ENCODE results near the gene CDC37.
"Not testable (repeated sequence)": the region's sequence is repeated elsewhere in the genome, so short reads cannot be mapped to it uniquely, and the experiment has no call there.

CDC37 gene

DNA sequence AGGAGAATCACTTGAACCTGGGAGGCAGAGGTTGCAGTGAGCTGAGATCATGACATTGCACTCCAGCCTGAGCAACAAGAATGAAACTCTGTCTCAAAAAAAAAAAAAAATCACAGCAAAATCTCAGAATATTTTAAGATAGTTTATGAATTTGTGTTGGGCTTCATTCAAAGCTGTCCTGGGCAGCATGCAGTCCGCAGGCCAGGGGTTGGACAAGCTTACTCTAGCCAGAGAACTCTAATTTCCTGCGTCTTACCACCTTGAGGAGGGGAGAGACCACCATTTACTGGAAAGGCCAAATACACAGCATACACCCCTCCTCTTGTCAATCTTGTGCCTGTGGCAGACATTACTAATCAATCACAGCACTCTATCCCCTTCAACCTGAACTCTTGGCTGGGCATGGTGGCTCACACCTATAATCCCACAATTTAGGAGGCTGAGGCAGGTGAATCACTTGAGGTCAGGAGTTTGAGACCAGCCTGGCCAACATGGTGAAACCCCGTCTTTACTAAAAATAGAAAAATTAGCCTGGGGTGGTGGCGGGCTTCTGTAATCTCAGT lies 36.3 kb downstream of the CDC37 start:
- H3K36me3 ChIP-seq (ENCODE audit: control insufficient read depth, low read depth, low read length): not testable (repeated sequence)

DNA sequence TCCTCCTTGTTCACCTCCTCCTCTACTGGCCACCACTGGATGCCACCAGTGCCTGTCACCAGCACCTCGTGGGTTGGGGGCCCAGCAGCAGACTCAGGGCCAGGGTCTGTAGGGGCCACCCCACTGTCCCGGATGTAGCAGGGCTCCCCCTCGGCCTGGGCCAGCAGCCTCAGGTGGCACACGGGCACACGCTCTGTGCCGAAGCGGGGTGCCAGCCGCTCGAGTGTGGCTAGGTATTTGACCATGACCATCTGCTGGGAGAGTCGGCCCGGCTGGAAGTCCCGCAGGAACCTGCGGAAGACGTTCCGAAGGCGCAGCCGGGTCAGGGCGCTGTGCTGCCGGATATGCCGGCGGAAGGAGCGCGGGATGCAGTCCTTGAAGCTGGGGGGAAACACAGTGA lies 37.8 kb downstream of the CDC37 start:
- H3K27ac ChIP-seq (ENCODE audit: low read length): no peak overlapping the region
- H3K9me3 ChIP-seq (ENCODE audit: control insufficient read depth, low read depth, low read length): no peaks in the 10 kb centered on the region
- H3K27me3 ChIP-seq (ENCODE audit: control insufficient read depth, insufficient read depth, low read length): no peaks in the 10 kb centered on the region
- H3K9ac ChIP-seq (ENCODE audit: low read length): no peak overlapping the region
- no peaks in the 10 kb centered on the region for H3K4me1 ChIP-seq (ENCODE audit: control insufficient read depth, low read depth, low read length)
- H3K36me3 ChIP-seq (ENCODE audit: control insufficient read depth, low read depth, low read length): peaks cover 8% of the 10 kb centered on the region
- H3K4me3 ChIP-seq (ENCODE audit: low read length): no peak overlapping the region

More for the DNA sequence above, 36.3 kb downstream of the CDC37 start:
- H3K4me1 ChIP-seq (ENCODE audit: control insufficient read depth, low read depth, low read length); H3K27ac ChIP-seq (ENCODE audit: low read length); H3K9ac ChIP-seq (ENCODE audit: low read length); H3K27me3 ChIP-seq (ENCODE audit: control insufficient read depth, insufficient read depth, low read length); H3K9me3 ChIP-seq (ENCODE audit: control insufficient read depth, low read depth, low read length); H3K4me3 ChIP-seq (ENCODE audit: low read length): not testable (repeated sequence)

DNA sequence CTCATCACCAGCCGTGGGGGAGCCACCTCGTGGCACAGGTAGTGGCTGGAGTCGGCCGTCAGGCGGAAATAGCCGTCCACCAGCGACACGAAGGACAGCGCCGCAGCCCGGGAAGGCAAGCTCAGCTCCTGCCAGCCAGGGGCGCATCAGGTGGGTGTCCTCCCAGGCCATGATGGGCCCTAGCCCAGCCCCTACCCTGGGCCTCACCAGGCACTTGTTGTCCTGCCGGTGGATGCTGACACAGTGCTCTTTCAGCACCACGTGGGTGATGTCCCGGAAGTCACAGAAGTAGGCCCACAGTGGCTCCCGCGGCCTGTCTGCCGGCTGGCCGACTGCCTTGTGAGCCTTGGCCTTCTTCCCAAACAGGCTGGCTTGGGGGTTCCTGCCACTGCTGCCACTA lies 38.7 kb downstream of the CDC37 start:
- Histone ChIP-seq H3K4me3 (ENCODE audit: low read length) (no peak overlapping the region), H3K9ac (ENCODE audit: low read length) (no peak overlapping the region), H3K27me3 (ENCODE audit: control insufficient read depth, insufficient read depth, low read length) (no peaks in the 10 kb centered on the region), H3K9me3 (ENCODE audit: control insufficient read depth, low read depth, low read length) (no peaks in the 10 kb centered on the region), H3K36me3 (ENCODE audit: control insufficient read depth, low read depth, low read length) (peaks cover 8% of the 10 kb centered on the region), H3K4me1 (ENCODE audit: control insufficient read depth, low read depth, low read length) (no peaks in the 10 kb centered on the region), H3K27ac (ENCODE audit: low read length) (no peak overlapping the region)

DNA sequence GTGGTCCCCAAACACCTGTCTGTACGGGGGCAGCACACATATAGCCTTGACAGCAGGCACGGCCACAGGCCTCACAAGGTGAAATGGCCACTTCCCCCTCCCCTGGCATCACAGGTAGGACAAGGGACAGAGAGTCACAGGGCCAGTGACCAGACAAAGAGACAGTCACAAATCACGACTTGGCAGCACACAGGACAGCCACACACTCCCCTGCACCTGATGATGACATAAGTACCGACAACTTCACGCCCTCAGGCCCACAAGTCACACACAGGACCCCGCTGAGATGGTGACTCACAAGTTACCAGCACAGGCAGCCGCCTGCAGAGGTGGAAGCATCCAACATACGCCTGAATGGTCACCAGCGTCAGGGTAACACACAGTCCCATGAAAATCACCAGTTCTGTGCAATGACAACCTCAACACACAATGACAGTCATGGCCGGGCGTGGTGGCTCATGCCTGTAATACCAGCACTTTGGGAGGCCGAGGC lies 39.5 kb downstream of the CDC37 start:
- H3K36me3 ChIP-seq (ENCODE audit: control insufficient read depth, low read depth, low read length): peaks cover 8% of the 10 kb centered on the region
- no peak overlapping the region for H3K4me3 ChIP-seq (ENCODE audit: low read length)
- no peaks in the 10 kb centered on the region for H3K9me3 ChIP-seq (ENCODE audit: control insufficient read depth, low read depth, low read length)
- H3K9ac ChIP-seq (ENCODE audit: low read length): no peak overlapping the region
- no peak overlapping the region for H3K27ac ChIP-seq (ENCODE audit: low read length)
- H3K27me3 ChIP-seq (ENCODE audit: control insufficient read depth, insufficient read depth, low read length): no peaks in the 10 kb centered on the region
- H3K4me1 ChIP-seq (ENCODE audit: control insufficient read depth, low read depth, low read length): no peaks in the 10 kb centered on the region

DNA sequence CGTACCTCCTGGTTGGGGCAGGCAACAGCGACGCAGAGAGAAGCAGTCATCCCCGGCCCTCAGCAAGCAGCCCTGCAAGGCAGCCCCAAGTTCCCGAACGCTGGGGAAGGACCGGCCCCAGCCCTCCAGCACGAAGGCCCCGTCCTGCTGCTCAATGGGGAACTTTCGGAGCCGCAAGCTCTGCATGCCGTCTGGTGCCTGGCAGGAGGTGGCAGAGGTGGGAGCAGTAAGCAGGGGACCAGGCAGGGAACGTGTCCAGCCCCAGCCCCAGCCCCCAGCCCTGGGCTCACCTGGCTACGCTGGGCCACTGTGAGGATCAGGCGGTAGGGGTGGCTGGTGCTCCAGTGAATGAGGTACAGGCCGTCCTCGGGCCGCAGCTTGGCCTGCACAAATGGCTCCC lies 41.1 kb downstream of the CDC37 start:
- Histone ChIP-seq H3K4me1 (ENCODE audit: control insufficient read depth, low read depth, low read length) (no peaks in the 10 kb centered on the region), H3K36me3 (ENCODE audit: control insufficient read depth, low read depth, low read length) (peaks cover 8% of the 10 kb centered on the region), H3K4me3 (ENCODE audit: low read length) (no peak overlapping the region), H3K27me3 (ENCODE audit: control insufficient read depth, insufficient read depth, low read length) (no peaks in the 10 kb centered on the region), H3K27ac (ENCODE audit: low read length) (no peak overlapping the region), H3K9me3 (ENCODE audit: control insufficient read depth, low read depth, low read length) (no peaks in the 10 kb centered on the region), H3K9ac (ENCODE audit: low read length) (no peak overlapping the region)

DNA sequence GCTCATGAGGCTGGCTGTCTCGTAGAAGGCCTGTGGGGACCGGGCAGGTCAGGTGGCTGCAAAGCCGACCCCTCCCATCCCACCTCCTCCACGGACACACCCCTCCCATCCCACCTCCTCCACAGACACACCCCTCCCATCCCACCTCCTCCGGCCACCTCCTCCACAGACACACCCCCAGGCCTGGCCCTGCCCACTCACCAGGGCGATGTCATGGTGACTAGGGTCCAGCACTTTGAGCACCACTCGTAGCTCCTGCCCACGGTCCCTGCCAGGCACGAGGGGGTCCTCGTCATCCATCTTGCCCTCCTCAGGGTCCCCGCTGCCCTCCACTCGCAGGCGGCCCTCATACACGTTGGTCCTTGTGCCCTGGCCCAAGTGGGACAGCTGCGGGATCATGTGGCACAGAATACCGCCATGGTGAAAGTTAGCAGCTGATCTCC lies 41.8 kb downstream of the CDC37 start:
- H3K27me3 ChIP-seq (ENCODE audit: control insufficient read depth, insufficient read depth, low read length): no peaks in the 10 kb centered on the region
- H3K4me1 ChIP-seq (ENCODE audit: control insufficient read depth, low read depth, low read length): no peaks in the 10 kb centered on the region
- H3K36me3 ChIP-seq (ENCODE audit: control insufficient read depth, low read depth, low read length): peaks cover 8% of the 10 kb centered on the region
- no peak overlapping the region for H3K9ac ChIP-seq (ENCODE audit: low read length)
- H3K9me3 ChIP-seq (ENCODE audit: control insufficient read depth, low read depth, low read length): no peaks in the 10 kb centered on the region
- H3K27ac ChIP-seq (ENCODE audit: low read length): no peak overlapping the region
- no peak overlapping the region for H3K4me3 ChIP-seq (ENCODE audit: low read length)

DNA sequence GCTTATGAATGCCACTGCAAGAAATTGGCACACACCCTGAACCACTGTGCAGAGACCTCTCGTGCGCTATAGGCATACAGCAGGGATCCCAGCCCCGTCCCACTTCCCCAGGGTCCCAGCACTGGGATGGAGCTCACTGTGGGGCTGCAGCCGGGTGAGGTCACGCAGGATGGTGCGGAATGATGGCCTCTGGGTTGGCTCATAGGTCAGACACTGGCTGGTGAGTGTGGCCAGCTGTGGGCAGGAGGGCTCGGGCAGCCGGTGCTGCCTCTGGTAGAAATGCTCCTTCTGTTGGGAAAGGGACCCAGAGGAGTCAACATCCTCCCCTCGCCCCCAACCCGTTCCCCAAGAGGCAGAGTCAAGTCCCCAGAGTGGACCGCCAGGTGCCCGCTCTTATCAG lies 46.9 kb downstream of the CDC37 start:
- Histone ChIP-seq H3K4me3 (ENCODE audit: low read length) (no peak overlapping the region), H3K27me3 (ENCODE audit: control insufficient read depth, insufficient read depth, low read length) (no peaks in the 10 kb centered on the region), H3K4me1 (ENCODE audit: control insufficient read depth, low read depth, low read length) (peaks cover 3% of the 10 kb centered on the region), H3K9me3 (ENCODE audit: control insufficient read depth, low read depth, low read length) (no peaks in the 10 kb centered on the region), H3K36me3 (ENCODE audit: control insufficient read depth, low read depth, low read length) (peaks cover 4% of the 10 kb centered on the region), H3K27ac (ENCODE audit: low read length) (no peak overlapping the region), H3K9ac (ENCODE audit: low read length) (no peak overlapping the region)

DNA sequence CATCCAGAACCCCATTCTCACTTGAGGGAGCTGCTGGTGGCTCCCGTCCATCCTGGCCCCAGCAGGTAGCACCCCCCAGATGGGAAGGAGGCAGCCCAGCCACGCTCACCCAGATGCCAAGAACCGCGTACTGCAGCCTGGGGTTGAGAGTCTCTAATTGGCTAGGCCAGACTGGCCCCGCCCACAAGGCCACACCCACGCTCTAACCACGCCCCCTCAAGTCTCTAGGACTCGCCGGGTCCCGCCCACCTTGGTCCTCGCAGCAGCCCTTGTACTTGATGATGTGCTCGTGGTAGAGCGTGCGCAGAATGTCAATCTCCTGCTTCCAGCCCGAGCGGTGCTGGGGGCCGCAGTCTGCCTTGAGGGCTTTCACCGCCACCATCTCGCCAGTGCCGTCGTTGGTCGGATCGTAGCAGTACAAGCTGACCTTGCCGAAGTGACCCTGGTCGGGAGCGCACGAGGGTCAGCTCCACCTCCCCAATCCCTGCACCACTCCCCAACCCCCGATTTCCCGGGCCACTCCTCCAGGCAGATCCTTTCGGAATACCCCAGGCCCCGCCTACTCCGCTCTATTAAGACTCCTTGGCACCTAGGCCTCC lies 49.5 kb downstream of the CDC37 start:
- Histone ChIP-seq H3K27ac (ENCODE audit: low read length) (no peak overlapping the region), H3K4me1 (ENCODE audit: control insufficient read depth, low read depth, low read length) (peaks cover 3% of the 10 kb centered on the region), H3K4me3 (ENCODE audit: low read length) (peak overlapping the region; percentile 64), H3K9me3 (ENCODE audit: control insufficient read depth, low read depth, low read length) (no peaks in the 10 kb centered on the region), H3K9ac (ENCODE audit: low read length) (peak overlapping the region; percentile 51), H3K27me3 (ENCODE audit: control insufficient read depth, insufficient read depth, low read length) (no peaks in the 10 kb centered on the region), H3K36me3 (ENCODE audit: control insufficient read depth, low read depth, low read length) (peaks cover 4% of the 10 kb centered on the region)

DNA sequence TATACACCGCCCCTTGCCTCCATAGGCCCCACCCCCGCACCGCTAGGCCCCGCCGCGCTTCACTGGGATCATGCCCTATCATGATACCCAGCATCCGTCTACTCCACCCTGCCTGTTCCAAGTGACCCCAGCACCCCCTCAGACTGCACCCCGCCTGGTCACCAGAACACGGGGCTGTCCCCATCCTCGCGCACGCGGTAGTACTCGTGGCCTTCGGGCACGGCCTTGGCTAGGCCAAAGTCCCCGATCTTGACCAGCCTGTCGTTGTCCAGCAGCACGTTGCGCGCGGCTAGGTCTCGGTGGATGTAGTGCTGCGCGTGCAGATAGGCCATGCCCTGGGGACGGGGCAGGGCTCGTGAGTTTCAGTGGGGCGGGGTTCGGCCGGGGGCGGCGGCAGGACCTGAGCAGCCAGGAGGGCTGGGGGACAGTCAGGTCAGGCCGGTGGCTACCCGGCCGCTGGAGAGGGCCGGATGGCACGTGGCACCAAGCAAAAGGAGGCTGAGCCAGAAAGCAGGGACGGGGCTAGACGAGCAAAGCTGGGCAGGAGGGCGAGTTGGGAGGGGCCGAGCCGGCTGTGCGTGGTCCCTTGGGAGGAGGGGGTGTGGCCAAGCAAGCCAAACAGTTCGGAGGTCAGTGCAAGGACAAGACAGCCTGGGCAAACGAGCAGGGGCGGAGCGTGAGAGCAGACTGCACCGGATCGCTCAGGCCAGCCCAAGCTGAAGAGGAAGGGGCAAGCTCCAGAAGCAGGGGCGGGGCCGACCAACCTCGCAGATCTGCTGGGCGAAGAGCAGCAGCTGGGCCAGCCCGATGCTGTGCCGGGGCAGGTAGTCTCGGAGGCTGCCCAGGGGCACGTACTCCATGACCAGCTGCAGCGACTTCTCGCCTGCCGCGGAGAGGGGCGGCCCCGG lies 50.3 kb downstream of the CDC37 start:
- Histone ChIP-seq H3K4me3 (ENCODE audit: low read length) (peak overlapping the region; percentile 64), H3K9ac (ENCODE audit: low read length) (peak overlapping the region; percentile 51), H3K36me3 (ENCODE audit: control insufficient read depth, low read depth, low read length) (peaks cover 4% of the 10 kb centered on the region), H3K27me3 (ENCODE audit: control insufficient read depth, insufficient read depth, low read length) (no peaks in the 10 kb centered on the region), H3K9me3 (ENCODE audit: control insufficient read depth, low read depth, low read length) (no peaks in the 10 kb centered on the region), H3K27ac (ENCODE audit: low read length) (peak overlapping the region; percentile 4), H3K4me1 (ENCODE audit: control insufficient read depth, low read depth, low read length) (peaks cover 3% of the 10 kb centered on the region)

DNA sequence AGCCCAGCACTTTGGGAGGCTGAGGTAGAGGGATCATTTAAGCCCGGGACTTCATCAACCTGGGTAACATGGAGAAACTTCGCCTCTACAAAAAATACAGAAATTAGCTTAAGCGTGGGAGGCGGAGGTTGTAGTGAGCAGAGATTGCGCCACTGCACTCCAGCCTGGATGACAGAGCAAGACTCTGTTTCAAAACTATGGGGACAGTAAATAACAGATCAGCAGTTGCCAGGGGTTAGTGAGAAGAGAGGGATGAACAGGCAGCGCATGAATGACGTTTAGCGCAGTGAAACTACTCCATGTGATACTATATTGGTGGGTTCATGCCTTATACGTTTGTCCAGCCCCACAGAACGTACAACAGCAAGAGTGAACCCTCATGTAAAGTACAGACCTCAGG lies 56.8 kb downstream of the CDC37 start:
- H3K27me3 ChIP-seq (ENCODE audit: control insufficient read depth, insufficient read depth, low read length): no peaks in the 10 kb centered on the region
- H3K36me3 ChIP-seq (ENCODE audit: control insufficient read depth, low read depth, low read length): peaks cover 4% of the 10 kb centered on the region
- H3K9me3 ChIP-seq (ENCODE audit: control insufficient read depth, low read depth, low read length): no peaks in the 10 kb centered on the region
- H3K4me3 ChIP-seq (ENCODE audit: low read length): no peak overlapping the region
- no peaks in the 10 kb centered on the region for H3K4me1 ChIP-seq (ENCODE audit: control insufficient read depth, low read depth, low read length)
- no peak overlapping the region for H3K9ac ChIP-seq (ENCODE audit: low read length)
- H3K27ac ChIP-seq (ENCODE audit: low read length): no peak overlapping the region

DNA sequence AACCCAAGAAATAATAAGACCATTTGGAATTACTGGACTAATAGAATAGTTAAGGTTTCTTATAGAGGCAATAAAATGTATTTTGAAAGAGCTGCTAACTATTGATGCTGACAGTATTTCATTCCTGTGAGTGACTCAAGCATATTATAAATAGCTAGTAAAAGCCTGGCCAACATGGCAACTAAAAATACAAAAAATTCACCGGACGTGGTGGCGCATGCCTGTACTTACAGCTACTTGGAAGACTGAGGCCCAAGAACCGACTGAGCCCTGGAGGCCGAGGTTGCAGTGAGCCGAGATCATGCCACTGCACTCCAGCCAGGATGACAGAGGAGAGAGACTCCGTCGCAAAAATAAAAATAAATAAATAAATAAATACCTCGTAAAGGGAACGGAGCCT lies 58.6 kb downstream of the CDC37 start:
- Histone ChIP-seq H3K4me1 (ENCODE audit: control insufficient read depth, low read depth, low read length) (no peaks in the 10 kb centered on the region), H3K4me3 (ENCODE audit: low read length) (no peak overlapping the region), H3K36me3 (ENCODE audit: control insufficient read depth, low read depth, low read length) (no peaks in the 10 kb centered on the region), H3K27me3 (ENCODE audit: control insufficient read depth, insufficient read depth, low read length) (no peaks in the 10 kb centered on the region), H3K9me3 (ENCODE audit: control insufficient read depth, low read depth, low read length) (no peaks in the 10 kb centered on the region), H3K9ac (ENCODE audit: low read length) (no peak overlapping the region), H3K27ac (ENCODE audit: low read length) (no peak overlapping the region)
